Astrocyte (in vitro differentiated cells and primary cell): ENCODE results near the gene RDH5.

Experiments
- EZH2 ChIP-seq: IDR thresholded peaks from 2 replicates; pipeline ENCODE4 v1.6.1; 2012; ENCODE audit warnings: mild to moderate bottlenecking, low read length, inconsistent platforms; ENCODE audit not compliant: insufficient read depth
- TF ChIP-seq, protein P1 (sequence below): IDR thresholded peaks from 2 replicates; pipeline ENCODE4 v1.5.1; 2011; ENCODE audit warnings: low read depth, mild to moderate bottlenecking, inconsistent platforms, low read length, moderate library complexity; ENCODE audit not compliant: insufficient read depth

GRCh38 chr12:55733021-55733555 is 12.9 kb downstream of the RDH5 start:
- TF ChIP-seq, protein P1, sequence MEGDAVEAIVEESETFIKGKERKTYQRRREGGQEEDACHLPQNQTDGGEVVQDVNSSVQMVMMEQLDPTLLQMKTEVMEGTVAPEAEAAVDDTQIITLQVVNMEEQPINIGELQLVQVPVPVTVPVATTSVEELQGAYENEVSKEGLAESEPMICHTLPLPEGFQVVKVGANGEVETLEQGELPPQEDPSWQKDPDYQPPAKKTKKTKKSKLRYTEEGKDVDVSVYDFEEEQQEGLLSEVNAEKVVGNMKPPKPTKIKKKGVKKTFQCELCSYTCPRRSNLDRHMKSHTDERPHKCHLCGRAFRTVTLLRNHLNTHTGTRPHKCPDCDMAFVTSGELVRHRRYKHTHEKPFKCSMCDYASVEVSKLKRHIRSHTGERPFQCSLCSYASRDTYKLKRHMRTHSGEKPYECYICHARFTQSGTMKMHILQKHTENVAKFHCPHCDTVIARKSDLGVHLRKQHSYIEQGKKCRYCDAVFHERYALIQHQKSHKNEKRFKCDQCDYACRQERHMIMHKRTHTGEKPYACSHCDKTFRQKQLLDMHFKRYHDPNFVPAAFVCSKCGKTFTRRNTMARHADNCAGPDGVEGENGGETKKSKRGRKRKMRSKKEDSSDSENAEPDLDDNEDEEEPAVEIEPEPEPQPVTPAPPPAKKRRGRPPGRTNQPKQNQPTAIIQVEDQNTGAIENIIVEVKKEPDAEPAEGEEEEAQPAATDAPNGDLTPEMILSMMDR: no peak
- no peak for TF ChIP-seq EZH2
